HG03565 (cell line): ENCODE measurements around the gene RFNG.
"Not testable (repeated sequence)": the region's sequence is repeated elsewhere in the genome, so short reads cannot be mapped to it uniquely, and the experiment has no call there.

ENCODE experiments used
- ATAC-seq: cut with Tn5 transposase; IDR thresholded peaks from one replicate; pipeline ENCODE4 v1.9.1; 2021; ENCODE audit warnings: mild to moderate bottlenecking, moderate library complexity; ENCODE audit not compliant: unreplicated experiment

RFNG gene

GRCh38 chr17:82046903-82047302, 4.7 kb downstream of the RFNG start:
- ATAC-seq, result no peak

- no peak for ATAC-seq
These were observed 5.6 kb downstream of the RFNG start for GRCh38 chr17:82045936-82046484.

- ATAC-seq, result no peak
These were observed 8.1 kb downstream of the RFNG start for GRCh38 chr17:82043507-82043906.

- ATAC-seq, result no peak
These were observed 9.0 kb downstream of the RFNG start for GRCh38 chr17:82042649-82043048.

- no peak for ATAC-seq
These were observed 10.3 kb downstream of the RFNG start for GRCh38 chr17:82041144-82041814.

GRCh38 chr17:82039695-82040299, 11.8 kb downstream of the RFNG start:
- no peak for ATAC-seq

- ATAC-seq, result not testable (repeated sequence)
These were observed 12.7 kb downstream of the RFNG start for GRCh38 chr17:82038796-82039409.

- ATAC-seq, result no peak
These were observed 13.8 kb downstream of the RFNG start for GRCh38 chr17:82037889-82038195.

GRCh38 chr17:82037092-82037888, 14.3 kb downstream of the RFNG start, which contains the start of gene DCXR:
Gene DCXR (minus strand): TSS chr17:82037697. CDS start chr17:82037682, 15 bp downstream.
- ATAC-seq, result peak; percentile 75

GRCh38 chr17:82036634-82037091, 14.9 kb downstream of the RFNG start:
- ATAC-seq, result no peak

GRCh38 chr17:82035956-82036633, 15.5 kb downstream of the RFNG start:
- ATAC-seq, result no peak

GRCh38 chr17:82035488-82035887, 16.1 kb downstream of the RFNG start:
- no peak for ATAC-seq

GRCh38 chr17:82034371-82035011, 17.1 kb downstream of the RFNG start:
- no peak for ATAC-seq

GRCh38 chr17:82033359-82034085, 18.1 kb downstream of the RFNG start:
- no peak for ATAC-seq

- ATAC-seq, result no peak
These were observed 19.6 kb downstream of the RFNG start for GRCh38 chr17:82031885-82032627.

GRCh38 chr17:82031303-82031884, 20.2 kb downstream of the RFNG start, which contains the start of gene RAC3:
Gene RAC3 (plus strand): TSS chr17:82031678. CDS start chr17:82031762, 84 bp downstream.
- ATAC-seq, result no peak

- ATAC-seq, result no peak
These were observed 20.9 kb downstream of the RFNG start for GRCh38 chr17:82030470-82031302.
